GM12878 (cell line): ENCODE data around the gene HTRA3. TPM values are rescaled to one million over a fixed set of nuclear protein-coding genes. Genes with fewer than 3 reads are reported as not detected.

Experiments
- ATAC-seq: fragments of 200-7000 bp; cut with Tn5 transposase; 3 replicates; pipeline ENCODE4 v1.9.1; 2020; ENCODE audit warnings: mild to moderate bottlenecking, moderate library complexity
- BruUV-seq: library from RNA; stranded (reverse); fragments of 400-500 nt; replicated peaks from 2 replicates; lab custom pipeline; 2021; lab: Mats Ljungman, UMichigan
- CTCF ChIA-PET: fragments of 300-600 bp; sonication (Branson Sonifier 250); formaldehyde crosslinking; extraction: SDS; loops from one replicate; lab custom pipeline; 2021; ENCODE audit warnings: inconsistent platforms; lab: Yijun Ruan, JAX
- POLR2A ChIA-PET: fragments of 350-600 bp; formaldehyde crosslinking; extraction: SDS; loops from one replicate; lab custom pipeline; 2021; ENCODE audit warnings: inconsistent platforms; lab: Charles Lee
- RAD21 ChIA-PET: fragments of 300-600 bp; sonication (Branson Sonifier 250); formaldehyde crosslinking; loops from one replicate; lab custom pipeline; 2023; ENCODE audit warnings: antibody characterized with exemption; ENCODE audit not compliant: unreplicated experiment; lab: Charles Lee
- SMC1A ChIA-PET: fragments of 300-600 bp; sonication (Branson Sonifier 250); formaldehyde crosslinking; loops from one replicate; lab custom pipeline; 2023; ENCODE audit not compliant: unreplicated experiment, uncharacterized antibody; lab: Charles Lee
- DNase-seq: peaks from one replicate; pipeline ENCODE4 v3.0.0-alpha.2; 2011; ENCODE audit warnings: low read depth, low spot score
- FAIRE-seq: peaks from 3 replicates; lab custom pipeline; 2011; peaks lifted over from hg19 to GRCh38; lab: Jason Lieb, UNC
- H2AFZ ChIP-seq: 2 replicates; pipeline ENCODE4 v1.6.0; 2011; ENCODE audit warnings: low read depth, low read length, control low read depth; ENCODE audit not compliant: control insufficient read depth
- H3K27ac ChIP-seq: 2 replicates; pipeline ENCODE4 v1.5.1; 2011; ENCODE audit warnings: control low read depth; ENCODE audit not compliant: control insufficient read depth, insufficient read depth
- H3K27me3 ChIP-seq, 2 experiments: replicated peaks in 1 of 2; 2 replicates each; pipeline versions ENCODE4 v1.6.0 to v1.6.1; 2011; ENCODE audit warnings: low read length in 1 of 2; ENCODE audit not compliant: control insufficient read depth in 2 of 2, insufficient read depth in 2 of 2
- H3K36me3 ChIP-seq, 2 experiments: 2 replicates each; pipeline ENCODE4 v1.5.1; 2011; ENCODE audit warnings: low read length in 1 of 2; ENCODE audit not compliant: control insufficient read depth in 2 of 2, insufficient read depth in 2 of 2
- H3K4me1 ChIP-seq: 2 replicates; pipeline ENCODE4 v1.6.1; 2011; ENCODE audit warnings: mild to moderate bottlenecking, low read length, moderate library complexity, mixed read lengths; ENCODE audit not compliant: control insufficient read depth, insufficient read depth
- H3K4me2 ChIP-seq: 2 replicates; pipeline ENCODE4 v1.6.0; 2011; ENCODE audit warnings: control low read depth; ENCODE audit not compliant: control insufficient read depth, insufficient read depth
- H3K4me3 ChIP-seq: fragments of 200-600 bp; sonication (generic); 2 replicates; pipeline ENCODE4 v1.5.1; 2016
- H3K79me2 ChIP-seq: 2 replicates; pipeline ENCODE4 v1.6.0; 2011; ENCODE audit warnings: low read length; ENCODE audit not compliant: control insufficient read depth, insufficient read depth
- H3K9ac ChIP-seq: 2 replicates; pipeline ENCODE4 v1.8.0; 2011; ENCODE audit warnings: low read length, control low read depth, mixed read lengths; ENCODE audit not compliant: control insufficient read depth, insufficient read depth
- H3K9me3 ChIP-seq: replicated peaks from 3 replicates; pipeline ENCODE4 v1.5.1; 2011; ENCODE audit warnings: mild to moderate bottlenecking, low read length; ENCODE audit not compliant: control insufficient read depth, insufficient read depth
- H4K20me1 ChIP-seq: 2 replicates; pipeline ENCODE4 v1.6.0; 2011; ENCODE audit not compliant: control insufficient read depth, insufficient read depth
- BRCA1 ChIP-seq: IDR thresholded peaks from 2 replicates; pipeline ENCODE4 v1.6.1; 2011; ENCODE audit warnings: low read depth, low read length, improper control_type of control experiment
- CBX5 ChIP-seq: sonication (generic); IDR thresholded peaks from 2 replicates; pipeline ENCODE4 v1.6.1; 2016; ENCODE audit warnings: low read depth, moderate library complexity, mild to moderate bottlenecking, inconsistent platforms
- CEBPB ChIP-seq, 2 experiments: fragments of 150-350 bp in 1 of 2; IDR thresholded peaks; 2 replicates each; pipeline ENCODE4 v1.6.1; 2012 to 2014; ENCODE audit warnings: low read depth in 2 of 2, low read length in 2 of 2, borderline replicate concordance in 1 of 2, inconsistent platforms in 1 of 2
- CUX1 ChIP-seq: IDR thresholded peaks from 2 replicates; pipeline ENCODE4 v1.6.1; 2012; ENCODE audit warnings: improper control_type of control experiment, low read depth, low read length; ENCODE audit not compliant: insufficient replicate concordance
- EP300 ChIP-seq, 2 experiments: fragments of 150-350 bp in 1 of 2; IDR thresholded peaks; 2 replicates each; pipeline ENCODE4 v1.6.1; 2011 to 2012; ENCODE audit warnings: low read depth in 2 of 2, low read length in 2 of 2, borderline replicate concordance in 1 of 2, improper control_type of control experiment in 1 of 2, inconsistent platforms in 1 of 2; ENCODE audit not compliant: control insufficient read depth in 1 of 2
- MEF2B ChIP-seq: fragments of 450-650 bp; IDR thresholded peaks from 2 replicates; pipeline ENCODE4 v1.6.1; 2018; ENCODE audit warnings: mild to moderate bottlenecking, moderate library complexity; ENCODE audit not compliant: partially characterized antibody, poor library complexity, severe bottlenecking
- NBN ChIP-seq: fragments of 450-650 bp; IDR thresholded peaks from 2 replicates; pipeline ENCODE4 v1.6.1; 2016
- NFYA ChIP-seq: IDR thresholded peaks from 2 replicates; pipeline ENCODE4 v1.6.1; 2011; ENCODE audit warnings: low read depth, mild to moderate bottlenecking, low read length, improper control_type of control experiment, borderline replicate concordance
- SMC3 ChIP-seq: IDR thresholded peaks from 2 replicates; pipeline ENCODE4 v1.6.1; 2011; ENCODE audit warnings: low read length, improper control_type of control experiment, borderline replicate concordance
- STAT1 ChIP-seq: fragments of 450-650 bp; conservative IDR thresholded peaks from 2 replicates; pipeline ENCODE4 v1.6.1; 2014; ENCODE audit warnings: antibody characterized with exemption, mild to moderate bottlenecking
- ZBED1 ChIP-seq: IDR thresholded peaks from 2 replicates; pipeline ENCODE4 v1.6.1; 2016; ENCODE audit warnings: borderline replicate concordance
- ZSCAN29 ChIP-seq: fragments of 450-650 bp; IDR thresholded peaks from 2 replicates; pipeline ENCODE4 v1.6.1; 2017; ENCODE audit warnings: mild to moderate bottlenecking, moderate library complexity
- WGBS: methylation state at CpG from one replicate; pipeline ENCODE4 v1.1.6; 2016; ENCODE audit warnings: low lambda C conversion rate; ENCODE audit not compliant: insufficient replicate concordance, insufficient coverage; ENCODE audit errors: missing lambda C conversion rate; 5-methylcytosine and 5-hydroxymethylcytosine counted together
- in situ Hi-C: fragments of 300-500 bp; cut with MboI; formaldehyde crosslinking; loops from 9 replicates; pipeline ENCODE4 v1.14.3; 2018; ENCODE audit warnings: mixed read lengths
- intact Hi-C: fragments of 100-400 bp; cut with micrococcal nuclease; formaldehyde crosslinking; loops from one replicate; pipeline ENCODE4 v1.14.2; 2022; ENCODE audit not compliant: unreplicated experiment
- polyA plus RNA-seq, 11 experiments: library from polyadenylated mRNA; depleted of rRNA in 4 of 11; unstranded in 6 of 11; stranded (reverse) in 5 of 11; fragments of >200 nt; fragmentation: Nextera tagmentation in 4 of 11; fragmentation: Illumina TruSeq in 1 of 11; extraction: Ambion mirVana in 4 of 11; extraction: Trizol in 1 of 11; gene quantifications; 1 replicate in 1 of 11; 2 replicates in 10 of 11; pipeline versions ENCODE4 v1.2.1 to v1.2.3, GENCODE V29; 2011 to 2016; ENCODE audit warnings: inconsistent platforms in 2 of 11, missing spikeins in 2 of 11, low read depth in 1 of 11
- total RNA-seq, 4 experiments: library from RNA; depleted of rRNA in 3 of 4; stranded (reverse); fragments of >200 nt in 3 of 4; fragmentation: Illumina TruSeq in 1 of 4; extraction: Trizol in 1 of 4; gene quantifications; 2 replicates each; pipeline versions ENCODE4 v1.2.1 to v1.2.3, GENCODE V29; 2013 to 2021
- TF ChIP-seq, protein P1 (sequence below): fragments of 450-650 bp; IDR thresholded peaks from 2 replicates; pipeline ENCODE4 v1.6.1; 2014; ENCODE audit warnings: mild to moderate bottlenecking
- TF ChIP-seq, protein P2 (sequence below): fragments of 450-650 bp; IDR thresholded peaks from 2 replicates; pipeline ENCODE4 v1.6.1; 2017; ENCODE audit warnings: borderline replicate concordance

Gene HTRA3
- total and polyA plus RNA-seq, 10 of the 15 experiments (the other 5 are each of a cell fraction or from before 2014, with no cell fraction given), result 0.04 to 1.2 (median 0.08) TPM; not detected in 7

- no peak overlapping the region for H2AFZ ChIP-seq
- intact Hi-C loops, result no loop called here
- POLR2A ChIA-PET, result interaction anchor here (0.5 kb wide), 1 partner anchor 13 kb away, joined by 3 read pairs; no protein-coding TSS in a partner anchor
- in situ Hi-C loops, result no loop called here
- DNase-seq (no peak), FAIRE-seq (no peak), ATAC-seq (no peak)
- H3K9ac ChIP-seq, result no peak overlapping the region
- RAD21 ChIA-PET, result no interaction called here
- CTCF ChIA-PET, result no interaction called here
- WGBS, result 8% methylated on average over 4 of the region's 4 CpGs
- H3K36me3 ChIP-seq, result no peaks in the 10 kb centered on the region
- SMC1A ChIA-PET, result no interaction called here
- H4K20me1 ChIP-seq, result no peaks in the 10 kb centered on the region
- H3K79me2 ChIP-seq, result no peaks in the 10 kb centered on the region
- BruUV-seq, result no TSS peak
- no peak overlapping the region for H3K4me3 ChIP-seq
- H3K4me2 ChIP-seq, result no peak overlapping the region
- H3K27me3 ChIP-seq, result peaks cover under 1 to 7% of the 10 kb centered on the region in 2 experiments; a peak in 2 of 4 replicates
- no peaks in the 10 kb centered on the region for H3K4me1 ChIP-seq
- no peak overlapping the region for H3K27ac ChIP-seq
- no peaks in the 10 kb centered on the region for H3K9me3 ChIP-seq
- no peak for TF ChIP-seq SMC3
- no peak for TF ChIP-seq CBX5
- no peak for TF ChIP-seq STAT1
- TF ChIP-seq MEF2B, result no peak
- no peak for TF ChIP-seq NFYA
- TF ChIP-seq, protein P1, sequence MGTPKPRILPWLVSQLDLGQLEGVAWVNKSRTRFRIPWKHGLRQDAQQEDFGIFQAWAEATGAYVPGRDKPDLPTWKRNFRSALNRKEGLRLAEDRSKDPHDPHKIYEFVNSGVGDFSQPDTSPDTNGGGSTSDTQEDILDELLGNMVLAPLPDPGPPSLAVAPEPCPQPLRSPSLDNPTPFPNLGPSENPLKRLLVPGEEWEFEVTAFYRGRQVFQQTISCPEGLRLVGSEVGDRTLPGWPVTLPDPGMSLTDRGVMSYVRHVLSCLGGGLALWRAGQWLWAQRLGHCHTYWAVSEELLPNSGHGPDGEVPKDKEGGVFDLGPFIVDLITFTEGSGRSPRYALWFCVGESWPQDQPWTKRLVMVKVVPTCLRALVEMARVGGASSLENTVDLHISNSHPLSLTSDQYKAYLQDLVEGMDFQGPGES, result no peak
- no peak for TF ChIP-seq NBN
- TF ChIP-seq EP300 (IDR thresholded peaks at IDR 0.05; ENCODE audit: borderline replicate concordance in 1 of 2, control insufficient read depth in 1 of 2, low read depth in 2 of 2, low read length in 2 of 2), result no peak
- no peak for TF ChIP-seq ZBED1
- TF ChIP-seq, protein P2, sequence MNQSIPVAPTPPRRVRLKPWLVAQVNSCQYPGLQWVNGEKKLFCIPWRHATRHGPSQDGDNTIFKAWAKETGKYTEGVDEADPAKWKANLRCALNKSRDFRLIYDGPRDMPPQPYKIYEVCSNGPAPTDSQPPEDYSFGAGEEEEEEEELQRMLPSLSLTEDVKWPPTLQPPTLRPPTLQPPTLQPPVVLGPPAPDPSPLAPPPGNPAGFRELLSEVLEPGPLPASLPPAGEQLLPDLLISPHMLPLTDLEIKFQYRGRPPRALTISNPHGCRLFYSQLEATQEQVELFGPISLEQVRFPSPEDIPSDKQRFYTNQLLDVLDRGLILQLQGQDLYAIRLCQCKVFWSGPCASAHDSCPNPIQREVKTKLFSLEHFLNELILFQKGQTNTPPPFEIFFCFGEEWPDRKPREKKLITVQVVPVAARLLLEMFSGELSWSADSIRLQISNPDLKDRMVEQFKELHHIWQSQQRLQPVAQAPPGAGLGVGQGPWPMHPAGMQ, result no peak
- no peak for TF ChIP-seq ZSCAN29
- TF ChIP-seq BRCA1, result no peak
- no peak for TF ChIP-seq CUX1
- no peak for TF ChIP-seq CEBPB (IDR thresholded peaks at IDR 0.05; ENCODE audit: borderline replicate concordance in 1 of 2, low read depth in 2 of 2, low read length in 2 of 2)
Measured at GRCh38 chr4:8275548-8275910, 6.0 kb downstream of the HTRA3 start.
